LNCaP clone FGC (cell line): ENCODE measurements around the gene TM4SF4.

Experiments used
- DNase-seq: peaks from one replicate; pipeline ENCODE4 v3.0.0-alpha.2; 2011; ENCODE audit warnings: low read depth
- H3K4me3 ChIP-seq: 2 replicates; pipeline ENCODE4 v1.5.1; 2011; ENCODE audit warnings: mild to moderate bottlenecking, low read depth, low read length, control low read depth
- TF ChIP-seq, protein P1 (sequence below): IDR thresholded peaks from 2 replicates; pipeline ENCODE4 v1.5.1; 2012; ENCODE audit warnings: mild to moderate bottlenecking; ENCODE audit not compliant: control insufficient read depth, insufficient read depth; ENCODE audit errors: extremely low read depth

Gene TM4SF4

DNA sequence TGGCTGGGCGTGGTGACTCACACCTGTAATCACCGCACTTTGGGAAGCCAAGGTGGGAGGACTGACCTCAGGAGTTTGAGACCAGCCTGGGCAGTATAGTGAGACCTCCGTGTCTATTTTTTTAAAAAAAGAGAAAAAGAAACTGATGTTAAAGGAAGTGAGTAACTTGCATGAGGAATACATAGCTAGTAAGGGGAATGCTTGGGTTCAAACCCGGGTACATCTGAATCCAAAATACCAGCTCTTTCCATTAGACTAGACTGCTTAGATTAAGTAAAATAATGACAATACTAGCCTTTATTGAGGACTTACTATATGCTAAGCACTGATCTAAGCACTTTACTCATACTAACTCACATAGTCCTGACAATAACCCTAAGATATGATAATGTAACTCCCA is 22.4 kb downstream of the TM4SF4 start:
- H3K4me3 ChIP-seq: no peak overlapping the region
- TF ChIP-seq, protein P1, sequence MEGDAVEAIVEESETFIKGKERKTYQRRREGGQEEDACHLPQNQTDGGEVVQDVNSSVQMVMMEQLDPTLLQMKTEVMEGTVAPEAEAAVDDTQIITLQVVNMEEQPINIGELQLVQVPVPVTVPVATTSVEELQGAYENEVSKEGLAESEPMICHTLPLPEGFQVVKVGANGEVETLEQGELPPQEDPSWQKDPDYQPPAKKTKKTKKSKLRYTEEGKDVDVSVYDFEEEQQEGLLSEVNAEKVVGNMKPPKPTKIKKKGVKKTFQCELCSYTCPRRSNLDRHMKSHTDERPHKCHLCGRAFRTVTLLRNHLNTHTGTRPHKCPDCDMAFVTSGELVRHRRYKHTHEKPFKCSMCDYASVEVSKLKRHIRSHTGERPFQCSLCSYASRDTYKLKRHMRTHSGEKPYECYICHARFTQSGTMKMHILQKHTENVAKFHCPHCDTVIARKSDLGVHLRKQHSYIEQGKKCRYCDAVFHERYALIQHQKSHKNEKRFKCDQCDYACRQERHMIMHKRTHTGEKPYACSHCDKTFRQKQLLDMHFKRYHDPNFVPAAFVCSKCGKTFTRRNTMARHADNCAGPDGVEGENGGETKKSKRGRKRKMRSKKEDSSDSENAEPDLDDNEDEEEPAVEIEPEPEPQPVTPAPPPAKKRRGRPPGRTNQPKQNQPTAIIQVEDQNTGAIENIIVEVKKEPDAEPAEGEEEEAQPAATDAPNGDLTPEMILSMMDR: no peak
- DNase-seq: no peak

DNA sequence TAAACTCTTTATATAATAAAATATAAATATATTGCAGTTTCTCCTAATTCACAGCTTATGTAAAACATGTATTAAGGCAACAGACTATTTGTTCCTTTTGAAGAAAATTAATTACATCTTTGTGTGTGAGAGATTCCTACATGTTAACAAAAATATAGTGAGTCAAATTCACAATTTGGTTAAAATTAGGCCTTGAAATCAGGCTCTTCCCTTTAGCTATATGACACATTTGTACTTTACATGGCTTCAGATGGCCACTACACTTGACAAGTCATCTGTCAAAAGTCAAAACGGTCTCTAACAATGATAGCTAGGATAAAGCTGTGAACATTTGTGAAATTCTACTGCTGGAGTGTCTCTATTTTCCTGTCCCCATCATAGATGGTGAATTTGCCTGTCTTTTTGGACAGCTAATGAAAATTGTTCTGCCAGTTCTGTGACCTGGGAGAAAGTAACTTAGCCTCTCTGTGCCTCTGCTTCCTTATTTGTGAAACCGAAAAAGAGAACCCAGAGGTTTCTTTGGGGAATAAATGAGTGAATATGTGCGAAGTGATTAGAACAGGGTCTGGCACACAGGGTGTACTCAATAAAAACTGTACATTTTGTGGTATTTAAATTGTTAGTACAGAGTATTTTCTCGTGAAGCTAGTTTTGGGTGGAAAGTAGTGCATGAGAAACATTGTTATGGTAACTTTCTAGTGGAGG is 23.6 kb downstream of the TM4SF4 start:
- DNase-seq: no peak
- TF ChIP-seq, protein P1: no peak
- no peak overlapping the region for H3K4me3 ChIP-seq

DNA sequence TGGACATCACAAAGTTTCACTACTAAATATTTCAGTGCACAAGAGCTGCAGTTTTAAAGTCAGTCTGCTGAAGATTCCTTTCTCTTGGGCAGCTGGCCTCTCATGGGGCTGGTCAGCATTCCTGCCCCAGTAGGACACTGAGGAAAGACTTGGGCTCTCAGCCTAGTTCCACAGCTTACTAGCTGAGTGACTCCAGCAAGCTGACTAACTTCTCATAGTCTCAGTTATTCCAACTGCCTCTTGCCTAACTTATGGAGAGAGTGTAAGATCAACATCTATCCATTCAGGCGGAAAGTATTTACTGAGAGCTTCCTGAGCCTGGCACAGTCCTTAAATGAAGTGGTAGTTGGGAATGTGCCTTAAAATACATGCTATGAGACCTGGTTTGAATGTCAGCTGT is 27.0 kb downstream of the TM4SF4 start:
- TF ChIP-seq, protein P1: no peak
- no peak overlapping the region for H3K4me3 ChIP-seq
- no peak for DNase-seq

DNA sequence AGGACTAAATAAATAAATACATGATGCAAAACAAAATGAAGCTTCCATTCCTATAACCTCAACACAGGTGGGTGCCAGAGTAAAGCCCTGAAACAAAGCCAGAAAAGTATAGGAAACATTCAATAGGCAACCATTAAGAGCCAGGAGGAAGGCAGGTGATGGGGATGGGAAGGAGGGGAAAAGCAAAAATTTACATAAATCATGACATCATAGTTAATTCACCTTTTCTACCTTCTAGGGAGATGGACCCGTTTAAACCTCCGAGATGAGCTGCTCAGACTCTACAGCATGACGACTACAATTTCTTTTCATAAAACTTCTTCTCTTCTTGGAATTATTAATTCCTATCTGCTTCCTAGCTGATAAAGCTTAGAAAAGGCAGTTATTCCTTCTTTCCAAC is 27.9 kb downstream of the TM4SF4 start:
- H3K4me3 ChIP-seq: no peak overlapping the region
- no peak for DNase-seq
- TF ChIP-seq, protein P1: no peak

DNA sequence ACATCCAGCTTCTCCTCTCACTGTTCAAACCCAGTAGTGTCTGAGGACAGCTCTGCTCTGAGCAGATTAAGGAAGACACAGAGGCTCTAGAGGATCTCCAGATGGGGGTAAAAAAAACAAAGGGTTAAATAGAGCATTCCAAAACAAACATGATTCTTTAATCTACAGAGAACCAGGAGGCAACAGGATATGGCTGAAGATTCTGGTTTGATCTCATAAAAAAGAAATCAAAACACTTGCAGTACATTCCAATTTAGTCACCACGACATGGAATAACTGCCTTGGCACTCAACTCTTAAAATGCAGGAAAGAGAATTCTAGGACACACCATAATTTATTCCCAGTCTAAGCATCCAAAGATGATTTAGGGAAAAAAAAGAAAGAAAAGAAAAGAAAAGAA is 32.0 kb downstream of the TM4SF4 start:
- no peak for DNase-seq
- no peak overlapping the region for H3K4me3 ChIP-seq
- TF ChIP-seq, protein P1: no peak

DNA sequence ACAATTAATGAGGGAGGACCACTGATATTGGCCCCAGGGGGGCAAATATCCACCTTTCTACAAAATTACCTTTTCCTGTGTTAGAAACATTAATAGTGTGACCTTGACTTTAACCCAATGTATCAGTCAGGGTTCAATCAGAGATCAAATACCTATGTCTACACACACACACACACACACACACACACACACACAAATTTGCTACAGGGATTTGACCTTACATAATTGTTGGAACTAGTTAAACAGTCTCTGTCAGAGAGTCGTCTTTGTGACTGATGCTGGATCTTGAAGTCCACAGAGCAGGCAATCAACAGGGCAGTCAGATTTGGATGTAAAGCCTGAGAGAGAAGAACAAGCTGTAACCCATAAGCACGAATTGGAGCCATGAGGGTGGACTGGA is 32.5 kb downstream of the TM4SF4 start:
- no peak for DNase-seq
- TF ChIP-seq, protein P1: no peak
- no peak overlapping the region for H3K4me3 ChIP-seq

DNA sequence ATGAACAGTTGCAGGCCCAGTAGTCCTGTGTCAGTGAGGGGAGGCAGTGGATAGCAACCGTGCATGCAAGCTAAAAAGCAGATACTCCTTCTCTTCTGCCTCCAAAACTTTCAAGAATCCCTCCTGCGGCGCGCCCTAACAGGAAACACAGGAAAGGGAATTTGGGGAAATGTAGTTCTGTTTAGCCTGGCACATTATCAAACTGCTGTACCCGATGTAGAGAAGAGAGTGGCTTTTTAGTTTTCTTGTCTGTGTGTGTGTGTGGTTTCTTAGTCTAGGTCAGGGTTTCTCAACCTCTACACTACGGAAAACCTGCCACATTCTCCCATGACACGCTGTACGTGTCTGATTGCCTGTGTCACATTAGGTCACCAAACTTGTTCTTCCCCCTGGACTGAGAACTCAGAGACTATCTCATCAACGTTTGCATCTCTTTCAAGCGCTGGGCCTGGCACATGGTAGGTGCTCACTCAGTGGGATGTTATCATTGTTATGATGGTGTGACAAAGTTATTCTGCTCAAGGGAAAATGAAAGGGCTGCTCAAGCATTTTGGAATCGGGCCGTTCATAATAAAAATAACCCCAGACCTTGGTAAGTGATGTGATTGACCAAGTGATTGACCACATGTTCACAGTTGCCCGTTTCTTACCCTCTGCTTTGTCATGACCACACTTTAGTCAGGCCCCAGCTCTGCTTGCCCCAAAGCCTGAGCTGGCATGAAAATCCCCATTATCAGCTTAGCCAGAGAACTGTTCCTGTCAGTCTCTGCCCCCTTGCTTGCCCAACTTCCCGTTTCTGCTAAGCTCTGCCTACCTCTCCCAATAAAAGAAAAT is 33.2 kb downstream of the TM4SF4 start:
- DNase-seq: no peak
- TF ChIP-seq, protein P1: no peak
- H3K4me3 ChIP-seq: no peak overlapping the region
